Natural killer cell (primary cell): ENCODE data around the gene POP7. TPM values are rescaled to one million over a fixed set of nuclear protein-coding genes. Genes with fewer than 3 reads are reported as not detected.

Experiments
- total RNA-seq, 4 donors: library from RNA; stranded (reverse); fragments of 120-200 nt in 1 of 4; gene quantifications; one replicate each; pipeline versions ENCODE4 v1.2.3 to v1.2.4, GENCODE V29; 2013 to 2022

The POP7 gene
- total RNA-seq, 3 donors from 2014 or later (not counting 1 experiment from before 2014, with no cell fraction given): 17.6 to 22.1 (median 17.6) TPM

Other genes starting within 250 kb of the POP7 start
- 1 to 10 TPM; 2.3 to 4.1 (median 3.9) TPM for gene SPACDR, start 241.9 kb upstream of the POP7 start, total RNA-seq
- 100 to 1,000 TPM; 140 to 173 (median 168) TPM for gene TSC22D4, start 226.9 kb upstream of the POP7 start, total RNA-seq
- gene NYAP1, start 222.2 kb upstream of the POP7 start, total RNA-seq: under 1 TPM in 2 of 3 donors, not detected in 1; 0.12 to 0.13 TPM
- 10 to 100 TPM; 21.5 to 32.6 (median 22.2) TPM for gene AGFG2, start 166.9 kb upstream of the POP7 start, total RNA-seq
- gene SAP25, start 132.2 kb upstream of the POP7 start, total RNA-seq: 10 to 100 TPM; 25.9 to 46.4 (median 32.5) TPM
- gene LRCH4, start 120.0 kb upstream of the POP7 start, total RNA-seq: 100 to 1,000 TPM; 282 to 296 (median 289) TPM
- under 1 TPM; 0.45 to 0.94 (median 0.88) TPM for gene FBXO24, start 119.8 kb upstream of the POP7 start, total RNA-seq
- gene PCOLCE, start 103.8 kb upstream of the POP7 start, total RNA-seq: 10 to 100 TPM; 18.4 to 24.8 (median 21.7) TPM
- gene MOSPD3, start 93.6 kb upstream of the POP7 start, total RNA-seq: 10 to 100 TPM; 14.5 to 15.9 (median 15.5) TPM
- gene TFR2, start 64.6 kb upstream of the POP7 start, total RNA-seq: 10 to 100 TPM in 2 of 3 donors, 1 to 10 TPM in 1; 9.8 to 13.8 (median 12.0) TPM
- gene ACTL6B, start 49.7 kb upstream of the POP7 start, total RNA-seq: not detected
- gene GNB2, start 32.4 kb upstream of the POP7 start, total RNA-seq: 100 to 1,000 TPM; 194 to 227 (median 212) TPM
- gene GIGYF1, start 11.9 kb upstream of the POP7 start, total RNA-seq: 100 to 1,000 TPM in 2 of 3 donors, 10 to 100 TPM in 1; 92.0 to 102 (median 101) TPM
- not detected for gene EPO, start 14.3 kb downstream of the POP7 start, total RNA-seq
- gene ZAN, start 27.5 kb downstream of the POP7 start, total RNA-seq: not detected
- 1 to 10 TPM in 1 of 3 donors, under 1 TPM in 2; 0.66 to 1.5 (median 0.88) TPM for gene EPHB4, start 121.4 kb downstream of the POP7 start, total RNA-seq
- 10 to 100 TPM; 35.0 to 44.2 (median 38.1) TPM for gene SLC12A9, start 146.6 kb downstream of the POP7 start, total RNA-seq
- gene TRIP6, start 161.3 kb downstream of the POP7 start, total RNA-seq: 1 to 10 TPM; 1.1 to 3.5 (median 1.5) TPM
- gene SRRT, start 169.0 kb downstream of the POP7 start, total RNA-seq: 100 to 1,000 TPM; 281 to 307 (median 288) TPM
- gene UFSP1, start 183.6 kb downstream of the POP7 start, total RNA-seq: 1 to 10 TPM; 1.0 to 1.9 (median 1.3) TPM
- under 1 TPM; 0.18 to 0.84 (median 0.47) TPM for gene ACHE, start 189.8 kb downstream of the POP7 start, total RNA-seq
- gene MUC3A, start 243.4 kb downstream of the POP7 start, total RNA-seq: under 1 TPM in 1 of 3 donors, not detected in 2; 0.24 TPM